CD14-positive monocyte (primary cell): ENCODE results near the gene CDK4. TPM values are rescaled to one million over a fixed set of nuclear protein-coding genes. Genes with fewer than 3 reads are reported as not detected.
A peak's percentile ranks its signal among the peaks of the same experiment; 100 is the strongest.

Experiments
- DNase-seq, 3 donors: peaks; one replicate each; pipeline ENCODE4 v3.0.0-alpha.2; 2011 to 2022
- H2AFZ ChIP-seq: 2 replicates; pipeline ENCODE4 v1.6.0; 2012; ENCODE audit warnings: mild to moderate bottlenecking, low read depth, low read length, inconsistent platforms; ENCODE audit not compliant: insufficient read depth, poor library complexity, severe bottlenecking
- H3K27ac ChIP-seq, 2 donors: 1 replicate in 1 of 2; 2 replicates in 1 of 2; pipeline ENCODE4 v1.5.1; 2012 to 2013; ENCODE audit warnings: low read length in 2 of 2, control low read depth in 1 of 2, inconsistent platforms in 1 of 2, low read depth in 1 of 2, mild to moderate bottlenecking in 1 of 2
- H3K27me3 ChIP-seq, 2 donors: one replicate each; pipeline versions ENCODE4 v1.6.0 to v1.6.1; 2011 to 2013; ENCODE audit warnings: low read length in 2 of 2; ENCODE audit not compliant: control insufficient read depth in 2 of 2, insufficient read depth in 2 of 2
- H3K36me3 ChIP-seq, 2 donors: replicated peaks in 1 of 2; 1 replicate in 1 of 2; 2 replicates in 1 of 2; pipeline versions ENCODE4 v1.5.1 to v1.6.1; 2012 to 2013; ENCODE audit warnings: low read length in 2 of 2, control low read depth in 1 of 2, inconsistent platforms in 1 of 2, mild to moderate bottlenecking in 1 of 2; ENCODE audit not compliant: insufficient read depth in 2 of 2, control insufficient read depth in 1 of 2
- H3K4me1 ChIP-seq, 2 donors: 1 replicate in 1 of 2; 2 replicates in 1 of 2; pipeline versions ENCODE4 v1.5.1 to v1.6.1; 2012 to 2013; ENCODE audit warnings: low read length in 2 of 2, control low read depth in 1 of 2, inconsistent platforms in 1 of 2, mild to moderate bottlenecking in 1 of 2, moderate library complexity in 1 of 2; ENCODE audit not compliant: insufficient read depth in 2 of 2, control insufficient read depth in 1 of 2
- H3K4me2 ChIP-seq: replicated peaks from 2 replicates; pipeline ENCODE3; 2012; ENCODE audit warnings: low read length, moderate library complexity, mild to moderate bottlenecking; ENCODE audit not compliant: poor library complexity, severe bottlenecking; ENCODE audit errors: extremely low read depth
- H3K4me3 ChIP-seq, 3 experiments: fragments of 200-600 bp in 1 of 3; sonication (generic) in 1 of 3; replicated peaks in 1 of 3; 1 replicate in 2 of 3; 2 replicates in 1 of 3; pipeline ENCODE4 v1.5.1; 2011 to 2013; ENCODE audit warnings: low read length in 3 of 3, mild to moderate bottlenecking in 3 of 3, control low read depth in 2 of 3, low read depth in 2 of 3, inconsistent platforms in 1 of 3, moderate library complexity in 1 of 3
- H3K79me2 ChIP-seq: 2 replicates; pipeline ENCODE4 v1.6.0; 2012; ENCODE audit warnings: mild to moderate bottlenecking, control low read depth, inconsistent platforms, low read length, moderate library complexity; ENCODE audit not compliant: insufficient read depth
- H3K9ac ChIP-seq: 2 replicates; pipeline ENCODE4 v1.6.0; 2017; ENCODE audit warnings: low read length, mild to moderate bottlenecking; ENCODE audit not compliant: insufficient read depth, poor library complexity, severe bottlenecking
- H3K9me3 ChIP-seq, 2 donors: replicated peaks in 1 of 2; 1 replicate in 1 of 2; 2 replicates in 1 of 2; pipeline versions ENCODE4 v1.5.1 to v1.6.1; 2012 to 2013; ENCODE audit warnings: low read length in 2 of 2, control low read depth in 1 of 2; ENCODE audit not compliant: control insufficient read depth in 1 of 2, insufficient read depth in 1 of 2
- H4K20me1 ChIP-seq: 2 replicates; pipeline ENCODE4 v1.6.0; 2012; ENCODE audit warnings: mild to moderate bottlenecking, low read length, control low read depth, moderate library complexity; ENCODE audit not compliant: insufficient read depth
- H3K27ac Mint-ChIP-seq, 7 donors: one replicate each; pipeline ENCODE4 v1.8.0; 2020; ENCODE audit warnings: mild to moderate bottlenecking in 7 of 7, mixed read lengths in 7 of 7, moderate library complexity in 6 of 7, inconsistent platforms in 2 of 7
- H3K27me3 Mint-ChIP-seq, 3 donors: one replicate each; pipeline ENCODE4 v1.8.0; 2021 to 2022; ENCODE audit warnings: low read depth in 3 of 3, mild to moderate bottlenecking in 3 of 3, mixed read lengths in 3 of 3, moderate library complexity in 3 of 3, inconsistent platforms in 1 of 3
- H3K36me3 Mint-ChIP-seq, 2 donors: one replicate each; pipeline ENCODE4 v1.8.0; 2020; ENCODE audit warnings: mixed read lengths in 2 of 2, inconsistent platforms in 1 of 2, mild to moderate bottlenecking in 1 of 2
- H3K4me1 Mint-ChIP-seq: one replicate; pipeline ENCODE4 v1.8.0; 2020; ENCODE audit warnings: mild to moderate bottlenecking, mixed read lengths
- H3K4me3 Mint-ChIP-seq, 2 donors: one replicate each; pipeline ENCODE4 v1.8.0; 2020; ENCODE audit warnings: mild to moderate bottlenecking in 2 of 2, mixed read lengths in 2 of 2, moderate library complexity in 1 of 2
- H3K9me3 Mint-ChIP-seq, 7 donors: one replicate each; pipeline ENCODE4 v1.8.0; 2020 to 2022; ENCODE audit warnings: mixed read lengths in 7 of 7, mild to moderate bottlenecking in 6 of 7, moderate library complexity in 6 of 7, inconsistent platforms in 2 of 7
- CTCF ChIP-seq: fragments of 200-600 bp; IDR thresholded peaks from one replicate; pipeline ENCODE4 v1.8.0; 2022; ENCODE audit warnings: antibody characterized with exemption, mild to moderate bottlenecking
- WGBS: methylation state at CpG from one replicate; pipeline ENCODE4 v1.1.5; 2013; ENCODE audit warnings: missing lambda C conversion rate; ENCODE audit not compliant: insufficient coverage; 5-methylcytosine and 5-hydroxymethylcytosine counted together
- intact Hi-C, 2 donors: fragments of 100-400 bp; cut with micrococcal nuclease; formaldehyde crosslinking; loops; one replicate each; pipeline versions ENCODE4 v1.15.0 to v1.15.1; 2023
- polyA plus RNA-seq, 3 donors: library from polyadenylated mRNA; depleted of rRNA in 1 of 3; unstranded in 2 of 3; stranded (reverse) in 1 of 3; fragments of 300-500 nt in 2 of 3; fragments of >200 nt in 1 of 3; fragmentation: Illumina TruSeq in 2 of 3; gene quantifications; 1 replicate in 2 of 3; 2 replicates in 1 of 3; pipeline ENCODE4 v1.2.3, GENCODE V29; 2012 to 2021

The CDK4 gene
- polyA plus RNA-seq, 3 donors: 26.2 to 38.4 (median 27.4) TPM

- Mint-ChIP-seq H3K27me3 (peaks cover 0 to 2% (median 1%) of the 10 kb centered on the region in 3 donors), H3K4me1 (peaks cover 3% of the 10 kb centered on the region), H3K36me3 (peaks cover 48 to 63% of the 10 kb centered on the region in 2 donors), H3K4me3 (no peak overlapping the region), H3K9me3 (peaks cover 0 to 15% (median 12%) of the 10 kb centered on the region in 7 donors), H3K27ac (peak overlapping the region in 3 of 7 donors; percentile 2 to 73 (median 3))
- Histone ChIP-seq H3K4me3 (no peak overlapping the region), H3K4me2 (no peak overlapping the region), H3K27ac (no peak overlapping the region), H3K36me3 (peaks cover 54 to 62% of the 10 kb centered on the region in 2 donors), H3K9me3 (peaks cover 0 to 14% of the 10 kb centered on the region in 2 donors), H2AFZ (no peak overlapping the region), H3K79me2 (no peaks in the 10 kb centered on the region), H3K4me1 (no peaks in the 10 kb centered on the region), H4K20me1 (no peaks in the 10 kb centered on the region), H3K27me3 (no peaks in the 10 kb centered on the region), H3K9ac (no peak overlapping the region)
- DNase-seq: no peak
- intact Hi-C loops: no loop called here
- TF ChIP-seq CTCF: no peak
- 97% methylated on average over 14 of the region's 21 CpGs for WGBS
These were observed 24.2 kb downstream of the CDK4 start for GRCh38 chr12:57727758-57728395.

GRCh38 chr12:57726884-57727757 lies 25.0 kb downstream of the CDK4 start:
- no peak overlapping the region for H3K9ac ChIP-seq
- peaks cover 0 to 2% (median 1%) of the 10 kb centered on the region in 3 donors for H3K27me3 Mint-ChIP-seq
- H2AFZ ChIP-seq: no peak overlapping the region
- no peak for DNase-seq
- no peak overlapping the region for H3K27ac Mint-ChIP-seq
- H3K4me3 Mint-ChIP-seq: no peak overlapping the region
- intact Hi-C loops: no loop called here
- H3K4me2 ChIP-seq: no peak overlapping the region
- 97% methylated on average over 75 of the region's 76 CpGs for WGBS
- no peaks in the 10 kb centered on the region for H3K4me1 ChIP-seq
- H4K20me1 ChIP-seq: peaks cover 3% of the 10 kb centered on the region
- H3K9me3 Mint-ChIP-seq: peaks cover 0 to 15% (median 12%) of the 10 kb centered on the region in 7 donors
- H3K36me3 Mint-ChIP-seq: peaks cover 40 to 57% of the 10 kb centered on the region in 2 donors
- no peak overlapping the region for H3K4me3 ChIP-seq
- no peak overlapping the region for H3K27ac ChIP-seq
- peaks cover 3% of the 10 kb centered on the region for H3K4me1 Mint-ChIP-seq
- no peak for TF ChIP-seq CTCF
- peaks cover 0 to 14% of the 10 kb centered on the region in 2 donors for H3K9me3 ChIP-seq
- peaks cover 47 to 55% of the 10 kb centered on the region in 2 donors for H3K36me3 ChIP-seq
- H3K27me3 ChIP-seq: no peaks in the 10 kb centered on the region
- H3K79me2 ChIP-seq: no peaks in the 10 kb centered on the region
